ENCODE measurements around the gene LSM14B. TPM values are rescaled to one million over a fixed set of nuclear protein-coding genes. Genes with fewer than 3 reads are reported as not detected.
"Not testable (repeated sequence)": the region's sequence is repeated elsewhere in the genome, so short reads cannot be mapped to it uniquely, and the experiment has no call there.

LSM14B gene
- total RNA-seq, 4 donors from 2014 or later, result 23.6 to 38.4 (median 35.3) TPM

DNA sequence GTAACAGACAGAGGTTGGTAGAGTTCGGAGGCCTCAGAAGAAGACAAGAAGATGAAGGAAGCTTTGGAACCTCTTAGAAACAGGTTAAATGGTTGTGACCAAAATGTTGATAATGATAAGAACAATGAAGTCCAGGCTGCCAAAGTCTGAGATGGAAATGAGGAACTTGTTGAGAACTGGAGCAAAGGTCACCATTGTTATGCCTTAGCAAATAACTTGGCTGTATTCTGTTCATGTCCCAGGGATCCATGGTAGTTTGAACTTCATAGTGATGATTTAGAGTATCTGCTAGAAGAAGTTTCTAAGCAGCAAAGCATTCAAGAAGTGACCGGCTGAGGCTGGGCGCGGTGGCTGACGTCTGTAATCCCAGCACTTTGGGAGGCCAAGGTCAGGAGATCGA lies 11.1 kb upstream of the LSM14B start:
- ATAC-seq, result no peak
- TF ChIP-seq POLR2A (IDR thresholded peaks at IDR 0.05), result no peak
- TF ChIP-seq POLR2AphosphoS5 (IDR thresholded peaks at IDR 0.05), result no peak
- TF ChIP-seq CTCF (IDR thresholded peaks at IDR 0.05), result no peak
- TF ChIP-seq EP300 (IDR thresholded peaks at IDR 0.05), result no peak
- Histone ChIP-seq H3K27me3 (peaks cover 34% of the 10 kb centered on the region), H3K9me3 (peaks cover 0 to 77% (median 0%) of the 10 kb centered on the region in 3 donors), H3K27ac (no peak overlapping the region), H3K4me3 (no peak overlapping the region), H3K4me1 (no peaks in the 10 kb centered on the region), H3K36me3 (no peaks in the 10 kb centered on the region)
- 87 to 93% methylated on average over 3 to 5 of the region's 6 CpGs for WGBS, 2 donors (ENCODE audit: low coverage in 1 of 2)

GRCh38 chr20:62112368-62112767 lies 9.9 kb upstream of the LSM14B start:
- Histone ChIP-seq H3K4me3 (no peak overlapping the region), H3K27ac (no peak overlapping the region), H3K4me1 (no peaks in the 10 kb centered on the region), H3K27me3 (peaks cover 42% of the 10 kb centered on the region), H3K36me3 (no peaks in the 10 kb centered on the region), H3K9me3 (peaks cover 0 to 65% (median 0%) of the 10 kb centered on the region in 3 donors)
- ATAC-seq, result no peak
- no peak for TF ChIP-seq CTCF (IDR thresholded peaks at IDR 0.05)
- no peak for TF ChIP-seq POLR2AphosphoS5 (IDR thresholded peaks at IDR 0.05)
- TF ChIP-seq POLR2A (IDR thresholded peaks at IDR 0.05), result no peak
- TF ChIP-seq EP300 (IDR thresholded peaks at IDR 0.05), result no peak
- 90% methylated on average over 2 of the region's 6 CpGs; no CpG with 5 or more reads in 1 of the 2 donors for WGBS, 2 donors (ENCODE audit: low coverage in 1 of 2)

GRCh38 chr20:62114894-62115293 lies 7.4 kb upstream of the LSM14B start:
- TF ChIP-seq POLR2A (IDR thresholded peaks at IDR 0.05), result no peak
- no peak for TF ChIP-seq EP300 (IDR thresholded peaks at IDR 0.05)
- TF ChIP-seq POLR2AphosphoS5 (IDR thresholded peaks at IDR 0.05), result no peak
- no peak for TF ChIP-seq CTCF (IDR thresholded peaks at IDR 0.05)
- H3K9me3 ChIP-seq, result peaks cover 0 to 39% (median 0%) of the 10 kb centered on the region in 3 donors
- no peak for ATAC-seq
- H3K36me3 ChIP-seq, result no peaks in the 10 kb centered on the region
- peaks cover 63% of the 10 kb centered on the region for H3K27me3 ChIP-seq
- 35 to 52% methylated on average over 7 to 8 of the region's 8 CpGs for WGBS, 2 donors (ENCODE audit: low coverage in 1 of 2)
- H3K27ac ChIP-seq, result no peak overlapping the region
- peaks cover 0 to 7% (median 0%) of the 10 kb centered on the region in 3 donors for H3K4me1 ChIP-seq
- H3K4me3 ChIP-seq, result no peak overlapping the region

DNA sequence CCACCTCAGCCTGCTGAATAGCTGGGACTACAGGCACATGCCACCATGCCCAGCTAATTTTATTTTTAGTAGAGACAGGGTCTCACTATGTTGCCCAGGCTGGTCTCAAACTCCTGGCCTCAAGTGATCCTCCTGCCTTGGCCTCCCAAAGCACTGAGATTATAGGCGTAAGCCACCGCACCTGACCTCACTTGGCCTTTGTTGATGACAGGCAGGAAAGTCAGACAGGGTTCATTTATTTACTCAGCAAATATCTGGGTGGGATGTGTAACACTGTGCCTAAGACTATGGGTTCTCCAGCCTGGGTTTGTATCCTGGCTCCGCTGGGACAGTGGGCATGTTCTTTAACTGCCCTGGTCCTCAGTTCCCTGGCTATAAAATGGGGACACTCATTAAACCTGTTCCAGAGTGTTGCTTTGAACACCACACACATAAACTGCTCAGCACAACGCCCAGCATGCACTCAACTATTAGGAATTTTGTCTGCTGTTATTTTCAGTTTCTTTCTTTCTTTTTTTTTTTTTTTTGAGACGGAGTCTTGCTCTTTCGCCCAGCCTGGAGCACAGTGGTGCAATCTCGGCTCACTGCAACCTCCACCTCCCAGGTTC lies 6.4 kb upstream of the LSM14B start:
- WGBS, 2 donors (ENCODE audit: low coverage in 1 of 2), result 74 to 84% methylated on average over 3 to 5 of the region's 7 CpGs
- peaks cover 0 to 29% (median 0%) of the 10 kb centered on the region in 3 donors for H3K9me3 ChIP-seq
- not testable (repeated sequence) for H3K4me3 ChIP-seq, H3K36me3 ChIP-seq, ATAC-seq, H3K27ac ChIP-seq
- H3K4me1 ChIP-seq, result peaks cover 0 to 15% (median 0%) of the 10 kb centered on the region in 3 donors
- peaks cover 63% of the 10 kb centered on the region for H3K27me3 ChIP-seq

DNA sequence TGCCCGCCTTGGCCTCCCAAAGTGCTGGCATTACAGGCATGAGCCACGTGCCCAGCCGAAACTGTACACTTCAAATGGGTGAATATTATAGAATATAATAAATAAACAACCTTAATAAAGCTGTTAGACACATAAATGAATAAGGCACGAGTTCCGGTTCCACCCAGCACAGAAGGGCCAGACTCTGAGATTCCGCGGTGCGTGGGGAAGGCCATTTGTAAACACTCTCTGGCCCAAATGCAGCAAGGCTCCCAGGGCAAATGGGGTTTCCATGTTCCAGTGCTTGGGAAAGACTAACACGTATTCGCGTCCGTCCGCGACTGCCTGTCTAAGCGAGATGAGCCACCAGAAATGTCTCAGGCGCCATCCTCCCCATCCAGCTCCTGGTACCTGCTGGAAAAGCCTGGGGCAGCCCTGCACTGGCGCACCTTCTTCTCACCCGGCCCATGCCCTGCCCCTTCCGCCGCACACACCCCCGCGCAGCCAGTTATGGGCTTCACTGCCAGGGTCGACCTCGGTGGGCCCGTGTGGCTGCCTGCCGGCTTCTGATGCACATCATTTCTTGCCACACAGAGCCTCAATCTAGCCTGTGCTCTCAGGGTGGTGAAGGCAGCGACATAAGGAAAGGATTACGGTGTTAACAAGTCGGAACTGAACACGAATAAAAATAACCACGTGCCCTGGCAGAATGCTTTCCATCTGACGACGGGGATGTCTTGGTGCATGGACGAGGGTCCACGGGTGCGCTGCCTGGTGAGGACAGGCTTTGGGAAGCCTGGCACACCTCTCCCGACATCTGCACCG lies 5.5 kb upstream of the LSM14B start:
- 77 to 84% methylated on average over 8 to 10 of the region's 38 CpGs for WGBS, 2 donors (ENCODE audit: low coverage in 1 of 2)
- H3K27ac ChIP-seq, result no peak overlapping the region
- ATAC-seq, result no peak

More for the DNA sequence above, 5.5 kb upstream of the LSM14B start:
- H3K4me1 ChIP-seq, result peaks cover 0 to 19% (median 0%) of the 10 kb centered on the region in 3 donors
- H3K4me3 ChIP-seq, result no peak overlapping the region
- peaks cover 63% of the 10 kb centered on the region for H3K27me3 ChIP-seq
- TF ChIP-seq POLR2AphosphoS5 (IDR thresholded peaks at IDR 0.05) (no peak), POLR2A (IDR thresholded peaks at IDR 0.05) (no peak), EP300 (IDR thresholded peaks at IDR 0.05) (no peak), CTCF (IDR thresholded peaks at IDR 0.05) (no peak)
- no peaks in the 10 kb centered on the region for H3K36me3 ChIP-seq
- H3K9me3 ChIP-seq, result peaks cover 0 to 21% (median 0%) of the 10 kb centered on the region in 3 donors
